ENCODE results near the gene SIGLEC6. TPM values are rescaled to one million over a fixed set of nuclear protein-coding genes. Genes with fewer than 3 reads are reported as not detected.

Gene SIGLEC6
- not detected for total RNA-seq
- not detected for polyA plus RNA-seq

- H3K4me3 Mint-ChIP-seq = no peak within 1 kb of the TSS
- Histone ChIP-seq H3K27ac (ENCODE audit: low read depth, low read length) (no peak within 1 kb of the TSS), H3K4me3 (ENCODE audit: low read length) (no peak within 1 kb of the TSS), H3K4me1 (ENCODE audit: insufficient read depth, low read length) (no peaks in the 10 kb centered on the region), H3K27me3 (ENCODE audit: insufficient read depth, low read length, poor library complexity, severe bottlenecking) (no peaks in the 10 kb centered on the region), H3K36me3 (ENCODE audit: insufficient read depth, low read length) (no peaks in the 10 kb centered on the region), H3K9me3 (ENCODE audit: low read length) (no peaks in the 10 kb centered on the region)
- CTCF ChIA-PET = no interaction called here
- H3K27ac Mint-ChIP-seq = no peak within 1 kb of the TSS
- H3K4me1 Mint-ChIP-seq = no peaks in the 10 kb centered on the region
- H3K27me3 Mint-ChIP-seq = peaks cover 24 to 80% of the 10 kb centered on the region in 2 donors
- DNase-seq = no peak
- POLR2A ChIA-PET = no interaction called here
- H3K9me3 Mint-ChIP-seq = peaks cover 0 to 11% (median 10%) of the 10 kb centered on the region in 5 donors
- no peaks in the 10 kb centered on the region for H3K36me3 Mint-ChIP-seq
Measured at GRCh38 chr19:51531349-51532315, at the start of gene SIGLEC6. SIGLEC6 (minus strand) TSS chr19:51531670; CDS start chr19:51531648, 22 bp downstream.

DNA sequence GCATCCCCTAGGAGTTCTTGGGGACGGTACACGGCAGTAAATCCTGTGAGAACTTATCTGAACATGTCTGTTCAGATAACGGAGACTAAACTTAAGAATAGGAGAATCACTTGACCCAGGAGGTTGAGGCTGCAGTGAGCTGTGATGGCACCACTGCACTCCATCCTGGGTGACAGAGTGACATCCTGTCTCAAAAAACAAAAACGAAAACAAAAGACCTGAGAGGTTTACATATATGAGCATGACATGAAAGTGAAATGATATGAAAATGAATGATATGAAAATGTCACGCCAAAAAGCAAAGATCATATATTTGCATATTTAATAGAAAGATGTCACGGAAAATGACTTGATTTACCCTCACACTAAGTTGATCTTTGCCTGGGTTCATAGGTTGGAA lies 45.4 kb upstream of the SIGLEC6 start:
- DNase-seq = no peak
- peaks cover 19 to 34% (median 22%) of the 10 kb centered on the region in 3 donors for H3K4me1 Mint-ChIP-seq
- Histone ChIP-seq H3K27me3 (ENCODE audit: insufficient read depth, low read length, poor library complexity, severe bottlenecking) (no peaks in the 10 kb centered on the region), H3K9me3 (ENCODE audit: low read length) (no peaks in the 10 kb centered on the region), H3K4me1 (ENCODE audit: insufficient read depth, low read length) (peaks cover 7% of the 10 kb centered on the region), H3K4me3 (ENCODE audit: low read length) (no peak overlapping the region), H3K27ac (ENCODE audit: low read depth, low read length) (no peak overlapping the region), H3K36me3 (ENCODE audit: insufficient read depth, low read length) (peaks cover 7% of the 10 kb centered on the region)
- POLR2A ChIA-PET = no interaction called here
- H3K27ac Mint-ChIP-seq = no peak overlapping the region
- H3K27me3 Mint-ChIP-seq = no peaks in the 10 kb centered on the region
- CTCF ChIA-PET = no interaction called here
- H3K4me3 Mint-ChIP-seq = no peak overlapping the region
- no peaks in the 10 kb centered on the region for H3K9me3 Mint-ChIP-seq
- peaks cover 39 to 73% (median 40%) of the 10 kb centered on the region in 3 donors for H3K36me3 Mint-ChIP-seq

- ChIA-PET POLR2A (no interaction called here), CTCF (no interaction called here)
- Histone ChIP-seq H3K9me3 (ENCODE audit: low read length) (no peaks in the 10 kb centered on the region), H3K4me3 (ENCODE audit: low read length) (no peak overlapping the region), H3K27me3 (ENCODE audit: insufficient read depth, low read length, poor library complexity, severe bottlenecking) (no peaks in the 10 kb centered on the region), H3K4me1 (ENCODE audit: insufficient read depth, low read length) (peaks cover 17% of the 10 kb centered on the region), H3K27ac (ENCODE audit: low read depth, low read length) (no peak overlapping the region), H3K36me3 (ENCODE audit: insufficient read depth, low read length) (peaks cover 5% of the 10 kb centered on the region)
- Mint-ChIP-seq H3K27ac (peak overlapping the region in 1 of 8 donors; percentile 32), H3K27me3 (no peaks in the 10 kb centered on the region), H3K4me3 (peak overlapping the region in 1 of 7 donors; percentile 40), H3K9me3 (peaks cover 0 to 2% (median 0%) of the 10 kb centered on the region in 5 donors), H3K36me3 (peaks cover 20 to 50% (median 23%) of the 10 kb centered on the region in 3 donors), H3K4me1 (peaks cover 33 to 51% (median 38%) of the 10 kb centered on the region in 3 donors)
- DNase-seq = no peak
Measured at GRCh38 chr19:51573331-51573730, 41.9 kb upstream of the SIGLEC6 start.

GRCh38 chr19:51572908-51573307 lies 41.4 kb upstream of the SIGLEC6 start:
- no peak for DNase-seq
- ChIA-PET CTCF (no interaction called here), POLR2A (no interaction called here)
- H3K27ac ChIP-seq (ENCODE audit: low read depth, low read length) = no peak overlapping the region
- H3K9me3 ChIP-seq (ENCODE audit: low read length) = no peaks in the 10 kb centered on the region
- Mint-ChIP-seq H3K4me3 (peak overlapping the region in 2 of 7 donors; percentile 34 to 40), H3K9me3 (peaks cover 0 to 2% (median 0%) of the 10 kb centered on the region in 5 donors), H3K4me1 (peaks cover 33 to 51% (median 38%) of the 10 kb centered on the region in 3 donors), H3K36me3 (peaks cover 20 to 48% (median 23%) of the 10 kb centered on the region in 3 donors), H3K27ac (no peak overlapping the region), H3K27me3 (no peaks in the 10 kb centered on the region)
- H3K36me3 ChIP-seq (ENCODE audit: insufficient read depth, low read length) = peaks cover 5% of the 10 kb centered on the region
- no peak overlapping the region for H3K4me3 ChIP-seq (ENCODE audit: low read length)
- H3K27me3 ChIP-seq (ENCODE audit: insufficient read depth, low read length, poor library complexity, severe bottlenecking) = no peaks in the 10 kb centered on the region
- H3K4me1 ChIP-seq (ENCODE audit: insufficient read depth, low read length) = peaks cover 17% of the 10 kb centered on the region

- peak overlapping the region; percentile 28 to 99 (median 96) for H3K4me3 Mint-ChIP-seq
- H3K27ac ChIP-seq (ENCODE audit: low read depth, low read length) = peak overlapping the region; percentile 46
- peak overlapping the region; percentile 82 for H3K4me3 ChIP-seq (ENCODE audit: low read length)
- H3K9me3 ChIP-seq (ENCODE audit: low read length) = no peaks in the 10 kb centered on the region
- no peaks in the 10 kb centered on the region for H3K27me3 Mint-ChIP-seq
- DNase-seq = no peak
- ChIA-PET CTCF (no interaction called here), POLR2A (no interaction called here)
- peaks cover 5% of the 10 kb centered on the region for H3K36me3 ChIP-seq (ENCODE audit: insufficient read depth, low read length)
- peaks cover 33 to 51% (median 38%) of the 10 kb centered on the region in 3 donors for H3K4me1 Mint-ChIP-seq
- H3K27me3 ChIP-seq (ENCODE audit: insufficient read depth, low read length, poor library complexity, severe bottlenecking) = no peaks in the 10 kb centered on the region
- H3K4me1 ChIP-seq (ENCODE audit: insufficient read depth, low read length) = peaks cover 17% of the 10 kb centered on the region
- H3K9me3 Mint-ChIP-seq = peaks cover 0 to 2% (median 0%) of the 10 kb centered on the region in 5 donors
- H3K27ac Mint-ChIP-seq = peak overlapping the region in 2 of 8 donors; percentile 6 to 7
- peaks cover 20 to 46% (median 23%) of the 10 kb centered on the region in 3 donors for H3K36me3 Mint-ChIP-seq
Measured at GRCh38 chr19:51572410-51572809, 40.9 kb upstream of the SIGLEC6 start.

DNA sequence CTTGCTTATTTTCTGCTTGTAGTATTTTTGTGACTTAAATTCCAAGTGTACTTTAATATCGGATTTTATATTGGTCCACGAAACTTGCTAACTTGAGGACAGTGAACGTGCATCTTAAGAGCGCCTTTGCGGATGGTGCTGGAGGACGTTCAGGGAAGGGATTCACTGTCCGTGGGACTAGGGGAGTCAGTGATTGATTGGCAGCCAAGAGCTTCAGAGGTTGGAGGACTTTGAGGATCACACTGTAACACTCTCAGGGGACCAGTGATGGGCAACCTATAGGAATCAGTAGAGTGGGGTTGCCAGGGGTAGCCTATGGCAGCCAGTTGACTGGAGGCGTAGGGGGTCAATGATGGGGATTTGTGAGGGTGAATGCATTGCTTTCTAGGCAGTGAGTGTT lies 40.1 kb upstream of the SIGLEC6 start:
- H3K4me1 ChIP-seq (ENCODE audit: insufficient read depth, low read length) = peaks cover 17% of the 10 kb centered on the region
- Mint-ChIP-seq H3K4me1 (peaks cover 32 to 44% (median 38%) of the 10 kb centered on the region in 3 donors), H3K4me3 (peak overlapping the region; percentile 94 to 99 (median 96)), H3K9me3 (peaks cover 0 to 3% (median 0%) of the 10 kb centered on the region in 5 donors), H3K27ac (peak overlapping the region in 6 of 8 donors; percentile 6 to 92 (median 84)), H3K27me3 (peaks cover 1 to 2% of the 10 kb centered on the region in 2 donors), H3K36me3 (peaks cover 13 to 39% (median 17%) of the 10 kb centered on the region in 3 donors)
- DNase-seq = no peak
- ChIA-PET POLR2A (no interaction called here), CTCF (no interaction called here)
- H3K9me3 ChIP-seq (ENCODE audit: low read length) = no peaks in the 10 kb centered on the region
- peaks cover 5% of the 10 kb centered on the region for H3K36me3 ChIP-seq (ENCODE audit: insufficient read depth, low read length)
- peak overlapping the region; percentile 82 for H3K4me3 ChIP-seq (ENCODE audit: low read length)
- H3K27me3 ChIP-seq (ENCODE audit: insufficient read depth, low read length, poor library complexity, severe bottlenecking) = no peaks in the 10 kb centered on the region
- H3K27ac ChIP-seq (ENCODE audit: low read depth, low read length) = peak overlapping the region; percentile 46

- CTCF ChIA-PET = no interaction called here
- Mint-ChIP-seq H3K4me3 (peak within 1 kb of the TSS; percentile 94 to 99 (median 96)), H3K27ac (peak within 1 kb of the TSS; percentile 13 to 97 (median 88)), H3K9me3 (peaks cover 0 to 3% (median 0%) of the 10 kb centered on the region in 5 donors), H3K4me1 (peaks cover 31 to 43% (median 38%) of the 10 kb centered on the region in 3 donors), H3K27me3 (peaks cover 2 to 7% of the 10 kb centered on the region in 2 donors), H3K36me3 (peaks cover 11 to 36% (median 17%) of the 10 kb centered on the region in 3 donors)
- H3K4me1 ChIP-seq (ENCODE audit: insufficient read depth, low read length) = peaks cover 17% of the 10 kb centered on the region
- peak within 1 kb of the TSS; percentile 82 for H3K4me3 ChIP-seq (ENCODE audit: low read length)
- no peaks in the 10 kb centered on the region for H3K9me3 ChIP-seq (ENCODE audit: low read length)
- DNase-seq = peak; percentile 68 to 87 (median 76)
- POLR2A ChIA-PET = interaction anchor here (0.6 kb wide), 1 partner anchor 23 kb away, joined by 3 read pairs; no protein-coding TSS in a partner anchor
- H3K27ac ChIP-seq (ENCODE audit: low read depth, low read length) = peak within 1 kb of the TSS; percentile 48
- peaks cover 5% of the 10 kb centered on the region for H3K36me3 ChIP-seq (ENCODE audit: insufficient read depth, low read length)
- no peaks in the 10 kb centered on the region for H3K27me3 ChIP-seq (ENCODE audit: insufficient read depth, low read length, poor library complexity, severe bottlenecking)
Measured at GRCh38 chr19:51570962-51571575, 39.6 kb upstream of the SIGLEC6 start, which contains the start of gene ZNF175. ZNF175 (plus strand) TSS chr19:51571283; CDS start chr19:51573330, 2,047 bp downstream.

Data from CD8-positive, alpha-beta memory T cell (primary cell).